HG02938 (cell line): ENCODE measurements around the gene CD160.
"Not testable (repeated sequence)": the region's sequence is repeated elsewhere in the genome, so short reads cannot be mapped to it uniquely, and the experiment has no call there.

Source experiments
- ATAC-seq: cut with Tn5 transposase; IDR thresholded peaks from one replicate; pipeline ENCODE4 v1.9.1; 2021; ENCODE audit warnings: mild to moderate bottlenecking, moderate library complexity; ENCODE audit not compliant: unreplicated experiment

The CD160 gene

GRCh38 chr1:145708063-145708462 lies 11.2 kb upstream of the CD160 start:
- no peak for ATAC-seq

DNA sequence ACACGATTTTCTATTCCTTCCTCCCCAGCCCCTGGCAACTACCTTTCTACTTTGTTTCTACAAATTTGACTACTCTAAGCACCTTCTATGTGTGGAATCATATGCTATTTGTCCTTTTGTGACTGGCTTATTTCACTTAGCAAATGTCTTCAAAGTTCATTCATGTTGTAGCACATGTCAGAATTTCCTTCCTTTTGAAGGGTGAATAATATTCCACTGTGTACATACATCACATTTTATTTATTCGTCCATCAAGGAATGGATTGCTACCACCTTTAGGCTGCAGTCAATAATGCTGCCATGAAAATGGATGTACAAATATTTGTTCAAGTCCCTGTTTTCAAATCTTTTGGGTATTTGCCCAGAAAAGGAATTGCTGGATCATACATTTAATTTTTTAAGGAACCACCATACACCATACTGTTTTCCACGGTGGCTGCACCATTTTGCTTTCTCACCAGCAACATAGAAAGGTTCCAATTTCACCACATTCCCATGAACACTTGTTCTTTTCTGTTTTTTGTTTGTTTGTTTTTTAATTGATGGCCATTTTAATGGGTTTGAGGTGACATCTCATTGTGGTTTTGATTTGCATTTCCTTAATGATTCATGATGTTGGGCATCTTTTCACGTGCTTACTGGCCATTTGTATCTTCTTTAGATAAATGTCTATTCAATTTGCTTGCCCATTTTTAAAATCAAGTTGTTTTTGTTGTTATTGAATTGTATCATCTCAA lies 8.8 kb upstream of the CD160 start:
- ATAC-seq = no peak

GRCh38 chr1:145711213-145711651 lies 8.1 kb upstream of the CD160 start:
- ATAC-seq = no peak

- ATAC-seq = no peak
Measured at GRCh38 chr1:145714524-145715111, 4.7 kb upstream of the CD160 start.

- no peak for ATAC-seq
Measured at GRCh38 chr1:145716641-145717345, 2.5 kb upstream of the CD160 start.

- no peak for ATAC-seq
Measured at GRCh38 chr1:145717833-145718232, 1.5 kb upstream of the CD160 start.

DNA sequence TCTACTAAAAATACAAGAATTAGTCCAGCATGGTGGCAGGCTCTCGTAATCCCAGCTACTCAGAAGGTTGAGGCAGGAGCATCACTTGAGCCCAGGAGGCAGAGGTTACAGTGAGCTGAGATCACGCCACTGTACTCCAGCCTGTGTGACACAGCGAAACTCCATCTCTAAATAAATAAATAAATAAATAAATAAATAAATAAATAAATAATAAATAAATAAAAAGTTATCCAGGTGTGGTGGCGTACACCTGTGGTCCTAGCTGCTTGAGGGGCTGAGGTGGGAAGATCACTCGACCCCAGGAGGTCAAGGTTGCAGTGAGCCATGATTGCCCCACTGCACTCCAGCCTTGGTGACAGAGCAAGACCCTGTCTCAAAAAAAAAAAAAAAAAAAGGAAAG lies 834 bp upstream of the CD160 start:
- not testable (repeated sequence) for ATAC-seq

GRCh38 chr1:145720556-145720877 lies 1.2 kb downstream of the CD160 start:
- ATAC-seq = no peak

GRCh38 chr1:145720878-145721671 lies 1.8 kb downstream of the CD160 start:
- no peak for ATAC-seq

GRCh38 chr1:145726193-145726592 lies 6.9 kb downstream of the CD160 start:
- not testable (repeated sequence) for ATAC-seq

- ATAC-seq = no peak
Measured at GRCh38 chr1:145729196-145729595, 9.9 kb downstream of the CD160 start.

DNA sequence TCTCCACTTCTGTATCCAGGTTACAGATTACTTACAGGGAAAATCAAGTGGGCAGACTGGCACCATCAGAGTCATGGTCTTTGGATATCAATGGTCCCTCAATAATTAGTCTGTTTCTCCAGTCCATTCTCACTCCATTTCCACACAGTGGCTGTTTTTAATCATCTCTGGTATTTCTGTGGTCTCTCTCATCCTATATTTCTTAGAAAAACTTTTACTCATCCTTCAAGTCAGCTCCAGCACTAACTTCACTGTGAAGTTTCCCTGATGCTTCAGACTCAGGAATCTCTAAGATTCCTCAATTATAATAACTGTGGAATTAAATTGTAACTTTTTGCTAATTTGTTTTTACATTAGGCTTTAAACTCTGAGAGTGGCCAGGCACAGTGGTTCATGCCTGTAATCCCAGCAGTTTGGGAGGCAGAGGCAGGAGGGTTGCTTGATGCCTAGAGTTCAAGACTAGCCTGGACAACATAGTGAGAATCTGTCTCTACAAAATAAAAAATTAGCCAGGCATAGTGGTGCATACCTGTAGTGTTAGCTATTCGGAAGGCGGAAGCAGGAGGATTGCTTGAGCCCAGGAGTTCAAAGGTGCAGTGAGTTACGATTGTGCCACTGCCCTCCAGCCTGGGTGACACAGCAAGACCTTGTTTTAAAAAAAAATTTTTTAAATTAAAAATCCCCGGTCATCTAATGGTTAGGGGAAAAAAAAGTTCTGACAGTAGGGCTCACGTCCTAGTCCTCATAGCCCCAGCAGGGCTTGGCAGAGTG lies 10.6 kb downstream of the CD160 start:
- no peak for ATAC-seq

GRCh38 chr1:145730467-145730866 lies 11.2 kb downstream of the CD160 start:
- ATAC-seq = no peak

DNA sequence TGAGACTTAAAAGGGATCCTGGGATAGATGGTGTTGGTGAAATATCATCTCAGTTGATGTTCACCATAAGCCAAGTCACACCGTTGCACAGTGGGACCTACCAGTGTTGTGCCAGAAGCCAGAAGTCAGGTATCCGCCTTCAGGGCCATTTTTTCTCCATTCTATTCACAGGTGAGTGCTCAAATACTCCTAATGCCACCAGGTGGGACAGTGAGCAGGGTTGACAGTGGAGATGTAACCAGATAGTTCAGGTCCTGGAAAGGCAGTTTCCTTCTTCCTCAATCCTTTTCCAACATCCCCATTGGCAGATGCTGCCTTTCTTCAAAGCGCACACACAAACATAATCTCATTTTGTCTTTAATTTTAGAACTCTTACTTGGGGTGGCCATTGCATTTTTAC lies 11.6 kb downstream of the CD160 start:
- no peak for ATAC-seq

- ATAC-seq = no peak
Measured at GRCh38 chr1:145736191-145736590, 16.9 kb downstream of the CD160 start.

DNA sequence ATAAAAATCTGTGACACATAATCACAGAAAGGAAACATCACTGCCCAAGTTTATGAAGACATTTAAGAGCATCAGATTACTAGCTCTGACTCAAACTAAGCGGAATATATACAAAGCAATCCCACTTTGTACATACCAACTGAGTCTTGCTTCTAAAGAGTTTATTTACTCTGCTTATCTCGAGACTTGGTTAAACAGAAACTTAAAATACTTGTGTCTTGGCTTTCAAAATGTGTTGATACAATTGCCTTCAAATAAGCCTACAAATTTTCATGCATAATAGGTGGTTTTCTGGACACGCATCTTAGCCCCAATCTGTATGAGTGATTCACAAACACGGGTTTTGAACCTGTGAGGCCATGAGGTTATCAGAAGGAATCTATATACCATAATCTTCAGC lies 21.0 kb downstream of the CD160 start:
- ATAC-seq = no peak

DNA sequence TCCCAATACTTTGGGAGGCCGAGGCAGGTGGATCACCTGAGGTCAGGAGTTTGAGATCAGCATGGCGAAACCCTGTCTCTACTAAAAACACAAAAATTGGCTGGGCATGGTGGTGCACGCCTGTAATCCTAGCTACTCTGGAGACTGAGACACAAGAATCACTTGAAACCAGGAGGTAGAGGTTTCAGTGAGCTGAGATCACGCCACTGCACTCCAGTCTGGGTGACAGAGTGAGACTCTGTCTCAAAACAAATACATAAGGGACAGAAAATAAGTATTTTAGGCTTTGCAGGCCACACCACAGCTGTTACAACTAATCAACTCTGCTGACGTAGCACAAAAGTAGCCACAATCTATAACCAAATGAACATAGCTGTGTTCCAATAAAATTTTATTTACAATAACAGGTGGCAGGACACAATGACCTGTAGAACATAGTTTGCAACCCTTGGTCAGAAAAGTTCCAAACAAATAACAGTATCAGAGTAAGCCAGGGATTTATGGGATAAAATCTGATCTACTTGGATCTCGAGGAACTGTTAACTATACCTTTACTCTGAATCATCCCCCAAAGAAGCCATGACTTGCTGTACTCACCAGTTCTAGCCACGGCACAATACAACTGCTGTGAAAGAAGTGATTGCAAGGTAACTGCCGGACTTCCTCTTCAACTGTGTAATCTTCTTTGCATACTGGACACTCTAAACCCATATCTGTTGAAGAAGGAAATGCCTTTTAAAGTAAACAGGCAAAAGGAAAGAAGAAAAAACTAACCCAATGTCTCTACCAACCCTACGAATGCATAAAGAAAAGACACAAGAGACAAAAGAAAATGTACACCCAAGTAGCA lies 28.3 kb downstream of the CD160 start:
- ATAC-seq = no peak

DNA sequence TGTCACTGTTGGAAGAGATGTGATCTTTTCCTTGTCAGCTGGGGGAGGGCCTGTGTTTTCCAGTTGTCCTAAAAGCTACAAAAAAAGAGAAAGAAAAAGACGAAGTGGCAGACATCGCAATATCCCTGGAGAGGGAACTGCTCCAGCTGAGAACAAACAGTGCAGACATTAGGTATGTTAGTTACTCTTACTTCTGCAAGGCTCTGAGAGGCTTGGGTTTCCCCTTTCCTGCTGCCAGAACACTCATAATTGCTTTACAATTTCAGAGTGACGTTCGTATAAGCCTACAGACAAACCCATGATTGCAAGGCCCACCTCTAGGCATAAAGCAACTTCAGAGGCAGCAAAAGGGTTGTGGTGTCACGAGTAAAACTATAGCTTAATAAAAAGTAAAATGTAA lies 31.1 kb downstream of the CD160 start:
- no peak for ATAC-seq

GRCh38 chr1:145751491-145752037 lies 32.3 kb downstream of the CD160 start:
- no peak for ATAC-seq
